ENCODE measurements around the gene LIN37.

- TF ChIP-seq MAX (IDR thresholded peaks at IDR 0.05) (no peak), EGR1 (IDR thresholded peaks at IDR 0.05; ENCODE audit: low read depth in 2 of 2) (no peak), RAD21 (IDR thresholded peaks at IDR 0.05) (no peak), HNF4G (IDR thresholded peaks at IDR 0.05) (no peak), GABPA (IDR thresholded peaks at IDR 0.05 in 1 of 2, conservative IDR thresholded peaks at IDR 0.05 in 1 of 2) (no peak), TAF1 (conservative IDR thresholded peaks at IDR 0.05) (no peak), SP1 (IDR thresholded peaks at IDR 0.05) (no peak), YY1 (IDR thresholded peaks at IDR 0.05) (no peak), ATF3 (IDR thresholded peaks at IDR 0.05) (no peak)
- TF ChIP-seq, protein P1, sequence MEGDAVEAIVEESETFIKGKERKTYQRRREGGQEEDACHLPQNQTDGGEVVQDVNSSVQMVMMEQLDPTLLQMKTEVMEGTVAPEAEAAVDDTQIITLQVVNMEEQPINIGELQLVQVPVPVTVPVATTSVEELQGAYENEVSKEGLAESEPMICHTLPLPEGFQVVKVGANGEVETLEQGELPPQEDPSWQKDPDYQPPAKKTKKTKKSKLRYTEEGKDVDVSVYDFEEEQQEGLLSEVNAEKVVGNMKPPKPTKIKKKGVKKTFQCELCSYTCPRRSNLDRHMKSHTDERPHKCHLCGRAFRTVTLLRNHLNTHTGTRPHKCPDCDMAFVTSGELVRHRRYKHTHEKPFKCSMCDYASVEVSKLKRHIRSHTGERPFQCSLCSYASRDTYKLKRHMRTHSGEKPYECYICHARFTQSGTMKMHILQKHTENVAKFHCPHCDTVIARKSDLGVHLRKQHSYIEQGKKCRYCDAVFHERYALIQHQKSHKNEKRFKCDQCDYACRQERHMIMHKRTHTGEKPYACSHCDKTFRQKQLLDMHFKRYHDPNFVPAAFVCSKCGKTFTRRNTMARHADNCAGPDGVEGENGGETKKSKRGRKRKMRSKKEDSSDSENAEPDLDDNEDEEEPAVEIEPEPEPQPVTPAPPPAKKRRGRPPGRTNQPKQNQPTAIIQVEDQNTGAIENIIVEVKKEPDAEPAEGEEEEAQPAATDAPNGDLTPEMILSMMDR (IDR thresholded peaks at IDR 0.05; ENCODE audit: low read depth, low read length, missing input control): no peak
- TF ChIP-seq, protein P2, sequence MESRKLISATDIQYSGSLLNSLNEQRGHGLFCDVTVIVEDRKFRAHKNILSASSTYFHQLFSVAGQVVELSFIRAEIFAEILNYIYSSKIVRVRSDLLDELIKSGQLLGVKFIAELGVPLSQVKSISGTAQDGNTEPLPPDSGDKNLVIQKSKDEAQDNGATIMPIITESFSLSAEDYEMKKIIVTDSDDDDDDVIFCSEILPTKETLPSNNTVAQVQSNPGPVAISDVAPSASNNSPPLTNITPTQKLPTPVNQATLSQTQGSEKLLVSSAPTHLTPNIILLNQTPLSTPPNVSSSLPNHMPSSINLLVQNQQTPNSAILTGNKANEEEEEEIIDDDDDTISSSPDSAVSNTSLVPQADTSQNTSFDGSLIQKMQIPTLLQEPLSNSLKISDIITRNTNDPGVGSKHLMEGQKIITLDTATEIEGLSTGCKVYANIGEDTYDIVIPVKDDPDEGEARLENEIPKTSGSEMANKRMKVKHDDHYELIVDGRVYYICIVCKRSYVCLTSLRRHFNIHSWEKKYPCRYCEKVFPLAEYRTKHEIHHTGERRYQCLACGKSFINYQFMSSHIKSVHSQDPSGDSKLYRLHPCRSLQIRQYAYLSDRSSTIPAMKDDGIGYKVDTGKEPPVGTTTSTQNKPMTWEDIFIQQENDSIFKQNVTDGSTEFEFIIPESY (IDR thresholded peaks at IDR 0.05): no peak
- TF ChIP-seq, protein P3, sequence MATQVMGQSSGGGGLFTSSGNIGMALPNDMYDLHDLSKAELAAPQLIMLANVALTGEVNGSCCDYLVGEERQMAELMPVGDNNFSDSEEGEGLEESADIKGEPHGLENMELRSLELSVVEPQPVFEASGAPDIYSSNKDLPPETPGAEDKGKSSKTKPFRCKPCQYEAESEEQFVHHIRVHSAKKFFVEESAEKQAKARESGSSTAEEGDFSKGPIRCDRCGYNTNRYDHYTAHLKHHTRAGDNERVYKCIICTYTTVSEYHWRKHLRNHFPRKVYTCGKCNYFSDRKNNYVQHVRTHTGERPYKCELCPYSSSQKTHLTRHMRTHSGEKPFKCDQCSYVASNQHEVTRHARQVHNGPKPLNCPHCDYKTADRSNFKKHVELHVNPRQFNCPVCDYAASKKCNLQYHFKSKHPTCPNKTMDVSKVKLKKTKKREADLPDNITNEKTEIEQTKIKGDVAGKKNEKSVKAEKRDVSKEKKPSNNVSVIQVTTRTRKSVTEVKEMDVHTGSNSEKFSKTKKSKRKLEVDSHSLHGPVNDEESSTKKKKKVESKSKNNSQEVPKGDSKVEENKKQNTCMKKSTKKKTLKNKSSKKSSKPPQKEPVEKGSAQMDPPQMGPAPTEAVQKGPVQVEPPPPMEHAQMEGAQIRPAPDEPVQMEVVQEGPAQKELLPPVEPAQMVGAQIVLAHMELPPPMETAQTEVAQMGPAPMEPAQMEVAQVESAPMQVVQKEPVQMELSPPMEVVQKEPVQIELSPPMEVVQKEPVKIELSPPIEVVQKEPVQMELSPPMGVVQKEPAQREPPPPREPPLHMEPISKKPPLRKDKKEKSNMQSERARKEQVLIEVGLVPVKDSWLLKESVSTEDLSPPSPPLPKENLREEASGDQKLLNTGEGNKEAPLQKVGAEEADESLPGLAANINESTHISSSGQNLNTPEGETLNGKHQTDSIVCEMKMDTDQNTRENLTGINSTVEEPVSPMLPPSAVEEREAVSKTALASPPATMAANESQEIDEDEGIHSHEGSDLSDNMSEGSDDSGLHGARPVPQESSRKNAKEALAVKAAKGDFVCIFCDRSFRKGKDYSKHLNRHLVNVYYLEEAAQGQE (IDR thresholded peaks at IDR 0.05): no peak
Observed at GRCh38 chr19:35789978-35790944, 41.9 kb downstream of the LIN37 start.

Measured in liver (tissue), 3 donors.